Type B pancreatic cell (in vitro differentiated cells): ENCODE results near the gene PRKACG. TPM values are rescaled to one million over a fixed set of nuclear protein-coding genes. Genes with fewer than 3 reads are reported as not detected.

ENCODE experiments used
- DNase-seq: peaks from one replicate; pipeline ENCODE4 v3.0.0; 2021; ENCODE audit warnings: mixed read lengths; ENCODE audit not compliant: unreplicated experiment; ENCODE audit errors: extremely low spot score
- H3K27ac Mint-ChIP-seq: 2 replicates; pipeline ENCODE4 v1.8.0; 2021; ENCODE audit warnings: mild to moderate bottlenecking, mixed read lengths
- H3K27me3 Mint-ChIP-seq: 2 replicates; pipeline ENCODE4 v1.8.0; 2021; ENCODE audit warnings: mixed read lengths
- H3K36me3 Mint-ChIP-seq: 2 replicates; pipeline ENCODE4 v1.8.0; 2021; ENCODE audit warnings: mixed read lengths
- H3K4me1 Mint-ChIP-seq: one replicate; pipeline ENCODE4 v1.8.0; 2021; ENCODE audit warnings: mixed read lengths; ENCODE audit not compliant: unreplicated experiment
- H3K4me3 Mint-ChIP-seq: 2 replicates; pipeline ENCODE4 v1.8.0; 2021; ENCODE audit warnings: mild to moderate bottlenecking, mixed read lengths
- H3K9me3 Mint-ChIP-seq: 2 replicates; pipeline ENCODE4 v1.8.0; 2021; ENCODE audit warnings: mixed read lengths
- total RNA-seq: library from RNA; stranded (reverse); gene quantifications from 2 replicates; pipeline ENCODE4 v1.2.1, GENCODE V29; 2021; ENCODE audit warnings: low replicate concordance
- TF ChIP-seq, protein P1 (sequence below): fragments of 200-600 bp; sonication (generic); conservative IDR thresholded peaks from 2 replicates; pipeline ENCODE4 v1.5.0; 2021; ENCODE audit warnings: antibody characterized with exemption, mild to moderate bottlenecking

Gene PRKACG
- total RNA-seq, 1 donor from 2014 or later, result not detected

- Mint-ChIP-seq H3K9me3 (peaks cover 7% of the 10 kb centered on the region), H3K36me3 (no peaks in the 10 kb centered on the region), H3K27me3 (no peaks in the 10 kb centered on the region), H3K4me1 (peaks cover 10% of the 10 kb centered on the region), H3K4me3 (no peak overlapping the region), H3K27ac (no peak overlapping the region)
- no peak for DNase-seq
- TF ChIP-seq, protein P1, sequence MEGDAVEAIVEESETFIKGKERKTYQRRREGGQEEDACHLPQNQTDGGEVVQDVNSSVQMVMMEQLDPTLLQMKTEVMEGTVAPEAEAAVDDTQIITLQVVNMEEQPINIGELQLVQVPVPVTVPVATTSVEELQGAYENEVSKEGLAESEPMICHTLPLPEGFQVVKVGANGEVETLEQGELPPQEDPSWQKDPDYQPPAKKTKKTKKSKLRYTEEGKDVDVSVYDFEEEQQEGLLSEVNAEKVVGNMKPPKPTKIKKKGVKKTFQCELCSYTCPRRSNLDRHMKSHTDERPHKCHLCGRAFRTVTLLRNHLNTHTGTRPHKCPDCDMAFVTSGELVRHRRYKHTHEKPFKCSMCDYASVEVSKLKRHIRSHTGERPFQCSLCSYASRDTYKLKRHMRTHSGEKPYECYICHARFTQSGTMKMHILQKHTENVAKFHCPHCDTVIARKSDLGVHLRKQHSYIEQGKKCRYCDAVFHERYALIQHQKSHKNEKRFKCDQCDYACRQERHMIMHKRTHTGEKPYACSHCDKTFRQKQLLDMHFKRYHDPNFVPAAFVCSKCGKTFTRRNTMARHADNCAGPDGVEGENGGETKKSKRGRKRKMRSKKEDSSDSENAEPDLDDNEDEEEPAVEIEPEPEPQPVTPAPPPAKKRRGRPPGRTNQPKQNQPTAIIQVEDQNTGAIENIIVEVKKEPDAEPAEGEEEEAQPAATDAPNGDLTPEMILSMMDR, result no peak
Observed at GRCh38 chr9:68974901-68975300, 39.0 kb downstream of the PRKACG start.

- no peak for DNase-seq
- TF ChIP-seq, protein P1, result no peak
- no peak overlapping the region for H3K4me3 Mint-ChIP-seq
- H3K27ac Mint-ChIP-seq, result no peak overlapping the region
- H3K4me1 Mint-ChIP-seq, result peaks cover 7% of the 10 kb centered on the region
- no peaks in the 10 kb centered on the region for H3K36me3 Mint-ChIP-seq
- peaks cover 7% of the 10 kb centered on the region for H3K9me3 Mint-ChIP-seq
- no peaks in the 10 kb centered on the region for H3K27me3 Mint-ChIP-seq
Observed at GRCh38 chr9:68974431-68974830, 39.5 kb downstream of the PRKACG start.

- Mint-ChIP-seq H3K4me1 (peaks cover 4% of the 10 kb centered on the region), H3K36me3 (no peaks in the 10 kb centered on the region), H3K4me3 (no peak overlapping the region), H3K9me3 (peaks cover 7% of the 10 kb centered on the region), H3K27ac (no peak overlapping the region), H3K27me3 (no peaks in the 10 kb centered on the region)
- TF ChIP-seq, protein P1, result no peak
- no peak for DNase-seq
Observed at GRCh38 chr9:68973619-68974018, 40.3 kb downstream of the PRKACG start.

DNA sequence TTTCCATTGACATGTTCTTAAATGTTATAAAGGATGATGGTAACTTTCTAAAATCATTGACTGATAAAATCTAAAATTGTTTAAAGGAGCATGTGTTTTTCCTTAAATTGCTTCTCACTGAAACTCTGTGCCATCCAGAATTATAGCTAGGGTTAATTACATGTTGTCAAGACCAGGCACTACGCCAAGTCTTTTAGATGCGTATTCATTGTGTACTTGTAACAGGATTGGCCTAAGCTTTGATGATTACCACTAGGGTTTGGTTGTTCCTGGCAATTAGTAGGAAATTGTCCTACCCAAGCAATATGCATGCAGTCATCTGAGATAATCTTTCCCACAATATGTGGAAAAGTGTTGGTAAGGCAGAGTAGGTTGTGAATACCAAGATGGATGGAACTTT, 43.8 kb downstream of the PRKACG start:
- no peak overlapping the region for H3K4me3 Mint-ChIP-seq
- H3K36me3 Mint-ChIP-seq, result no peaks in the 10 kb centered on the region
- H3K9me3 Mint-ChIP-seq, result no peaks in the 10 kb centered on the region
- TF ChIP-seq, protein P1, result no peak
- no peak for DNase-seq
- no peaks in the 10 kb centered on the region for H3K27me3 Mint-ChIP-seq
- H3K4me1 Mint-ChIP-seq, result peaks cover 4% of the 10 kb centered on the region
- H3K27ac Mint-ChIP-seq, result no peak overlapping the region

DNA sequence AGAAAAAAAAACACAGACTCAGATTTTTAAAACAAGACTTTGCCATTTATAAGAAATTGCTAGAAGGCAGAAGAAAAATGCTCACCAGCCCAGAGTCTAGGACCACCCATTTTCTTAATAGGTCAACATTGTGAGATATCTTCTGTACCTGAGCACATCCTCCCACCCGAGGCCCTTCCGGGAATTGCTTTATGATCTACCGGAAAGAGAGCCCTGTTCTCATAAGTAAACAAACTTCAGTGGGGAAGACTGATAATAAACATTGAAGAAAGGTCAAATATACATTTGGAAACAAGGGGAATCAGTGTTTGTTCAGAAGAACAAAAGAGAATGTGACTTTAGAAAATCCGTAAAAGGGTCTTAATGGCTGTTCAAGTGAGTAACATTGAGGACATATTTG, 44.4 kb downstream of the PRKACG start:
- Mint-ChIP-seq H3K36me3 (no peaks in the 10 kb centered on the region), H3K4me3 (no peak overlapping the region), H3K9me3 (no peaks in the 10 kb centered on the region), H3K27ac (no peak overlapping the region), H3K4me1 (peaks cover 4% of the 10 kb centered on the region), H3K27me3 (no peaks in the 10 kb centered on the region)
- TF ChIP-seq, protein P1, result no peak
- DNase-seq, result no peak

DNA sequence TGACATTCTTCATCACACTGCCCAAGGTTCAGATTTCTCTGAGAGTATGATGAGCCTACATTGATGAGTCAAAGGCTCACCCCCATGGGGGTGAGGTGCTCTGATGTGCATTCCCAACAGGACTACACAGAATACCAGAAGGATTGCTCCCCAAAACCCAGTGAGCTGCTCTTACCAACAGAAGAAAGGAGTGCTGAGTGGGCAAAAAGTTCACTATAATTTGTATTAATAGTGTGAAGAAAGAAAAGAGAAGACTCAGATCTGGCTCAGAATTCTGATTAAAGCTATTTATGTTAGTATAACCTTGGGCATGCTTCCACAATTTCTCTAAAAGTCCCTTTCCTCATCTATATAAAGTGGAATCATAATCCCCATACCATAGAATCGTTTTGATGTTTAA, 46.1 kb downstream of the PRKACG start:
- H3K27ac Mint-ChIP-seq, result no peak overlapping the region
- no peaks in the 10 kb centered on the region for H3K36me3 Mint-ChIP-seq
- TF ChIP-seq, protein P1, result no peak
- no peak overlapping the region for H3K4me3 Mint-ChIP-seq
- H3K27me3 Mint-ChIP-seq, result no peaks in the 10 kb centered on the region
- DNase-seq, result no peak
- peaks cover 12% of the 10 kb centered on the region for H3K4me1 Mint-ChIP-seq
- H3K9me3 Mint-ChIP-seq, result no peaks in the 10 kb centered on the region
